HCEC 1CT (cell line): ENCODE data around the gene NOD2.

Source experiments
- DNase-seq: peaks from one replicate; pipeline ENCODE4 v3.0.0-alpha.2; 2017

Gene NOD2

DNA sequence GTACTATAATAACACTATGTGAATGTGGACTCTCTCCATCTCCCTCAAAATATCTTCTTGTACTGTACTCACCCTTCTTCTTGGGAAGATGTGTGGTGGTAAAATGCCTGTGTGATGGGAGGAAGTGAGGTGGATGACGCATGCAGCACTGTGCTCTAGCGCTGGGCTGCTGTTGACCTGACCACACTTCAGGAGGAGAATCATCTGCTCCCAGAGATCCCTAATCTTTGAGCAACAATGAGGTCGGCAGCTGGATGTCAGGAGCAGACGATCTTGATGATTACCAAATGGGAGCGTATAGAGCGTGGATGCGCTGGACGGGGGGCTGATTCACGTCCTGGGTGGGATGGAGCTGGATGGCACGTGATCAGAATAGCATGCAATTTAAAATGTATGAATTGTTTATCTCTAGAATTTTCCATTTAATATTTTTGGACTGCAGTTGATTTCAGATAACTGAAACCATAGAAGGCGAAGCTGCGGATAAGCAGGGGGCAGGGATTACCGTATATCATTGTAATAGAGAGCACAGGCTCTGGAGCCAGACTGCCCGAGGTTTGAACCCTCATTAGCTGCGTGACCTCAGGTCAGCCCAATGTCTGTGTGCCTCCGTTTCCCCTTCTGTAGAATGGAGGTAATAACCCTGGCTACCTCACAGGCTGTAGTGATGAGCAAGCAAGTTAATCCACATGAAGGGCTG is 24.8 kb downstream of the NOD2 start:
- DNase-seq: peak; percentile 22

DNA sequence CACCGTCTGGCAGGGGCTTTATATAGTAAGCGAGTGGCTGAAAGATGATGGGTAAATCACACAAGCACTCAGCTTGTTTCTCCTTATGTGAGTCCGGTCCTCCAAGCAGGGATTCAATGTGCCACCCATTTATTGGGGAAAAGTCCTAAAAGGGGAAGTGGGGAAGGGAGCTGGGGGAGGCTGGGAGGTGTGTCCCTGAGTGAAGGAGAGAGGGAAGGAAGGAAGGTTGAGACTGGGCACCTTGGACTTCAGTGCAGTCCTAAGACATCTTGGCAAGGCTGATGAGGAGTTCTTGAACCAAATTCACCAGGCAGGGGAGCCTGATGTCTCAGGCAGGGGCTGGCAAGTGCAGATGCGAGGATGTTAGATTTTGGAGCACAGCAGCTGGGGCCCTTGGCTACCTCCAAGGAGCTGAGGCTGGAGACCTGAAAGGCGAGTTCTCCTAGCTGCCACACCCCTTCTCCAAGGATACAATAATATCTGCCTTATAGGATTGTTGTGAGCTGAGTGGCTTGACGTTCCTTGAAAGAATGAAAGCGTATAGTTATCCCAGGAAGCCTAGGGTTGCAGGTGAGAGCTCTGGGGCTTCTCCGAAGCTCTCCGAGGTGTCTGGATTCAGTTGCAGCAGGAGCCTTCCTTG is 25.5 kb downstream of the NOD2 start:
- no peak for DNase-seq

DNA sequence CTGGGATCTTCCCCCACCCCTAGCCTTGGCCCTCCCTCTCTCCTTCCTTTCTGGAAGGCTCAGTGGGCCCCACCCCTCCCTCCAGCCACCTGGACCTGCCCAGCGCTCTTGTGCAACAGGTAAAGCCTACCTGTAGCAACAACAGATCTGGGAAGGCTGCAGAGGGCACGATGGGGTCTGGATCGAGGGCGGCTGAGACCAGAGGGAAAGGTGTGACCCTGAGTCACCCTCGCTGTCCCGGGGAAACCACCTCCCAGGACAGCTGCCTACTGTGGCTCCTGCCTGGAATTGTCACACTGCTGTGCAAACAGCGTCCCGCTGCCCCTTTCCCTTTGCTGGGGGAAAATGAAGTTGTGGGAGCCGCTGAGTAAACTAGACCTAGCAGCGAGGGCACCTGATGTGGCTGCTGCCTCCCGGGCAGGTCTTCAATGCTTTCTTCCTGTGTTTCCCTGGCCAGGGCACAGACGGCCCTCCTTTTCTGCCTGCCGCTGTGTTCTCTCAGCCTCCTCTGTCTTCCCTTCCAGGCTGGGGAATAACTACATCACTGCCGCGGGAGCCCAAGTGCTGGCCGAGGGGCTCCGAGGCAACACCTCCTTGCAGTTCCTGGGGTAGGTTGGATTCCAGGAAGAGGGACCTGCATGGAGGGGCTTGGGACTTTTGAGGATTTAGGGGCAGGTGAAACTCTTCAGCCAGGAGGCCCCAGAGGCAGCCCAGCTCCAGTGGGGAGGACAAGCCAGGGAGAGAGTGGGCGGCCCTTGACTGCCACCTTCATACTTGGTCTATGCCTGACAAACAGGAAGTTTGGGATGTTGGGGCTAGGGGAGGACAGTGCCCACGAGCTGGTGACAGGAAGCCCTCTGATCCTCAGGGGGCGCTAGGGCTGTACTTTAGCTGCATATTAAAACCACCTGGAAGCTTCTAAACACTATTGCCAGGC is 26.3 kb downstream of the NOD2 start:
- no peak for DNase-seq

DNA sequence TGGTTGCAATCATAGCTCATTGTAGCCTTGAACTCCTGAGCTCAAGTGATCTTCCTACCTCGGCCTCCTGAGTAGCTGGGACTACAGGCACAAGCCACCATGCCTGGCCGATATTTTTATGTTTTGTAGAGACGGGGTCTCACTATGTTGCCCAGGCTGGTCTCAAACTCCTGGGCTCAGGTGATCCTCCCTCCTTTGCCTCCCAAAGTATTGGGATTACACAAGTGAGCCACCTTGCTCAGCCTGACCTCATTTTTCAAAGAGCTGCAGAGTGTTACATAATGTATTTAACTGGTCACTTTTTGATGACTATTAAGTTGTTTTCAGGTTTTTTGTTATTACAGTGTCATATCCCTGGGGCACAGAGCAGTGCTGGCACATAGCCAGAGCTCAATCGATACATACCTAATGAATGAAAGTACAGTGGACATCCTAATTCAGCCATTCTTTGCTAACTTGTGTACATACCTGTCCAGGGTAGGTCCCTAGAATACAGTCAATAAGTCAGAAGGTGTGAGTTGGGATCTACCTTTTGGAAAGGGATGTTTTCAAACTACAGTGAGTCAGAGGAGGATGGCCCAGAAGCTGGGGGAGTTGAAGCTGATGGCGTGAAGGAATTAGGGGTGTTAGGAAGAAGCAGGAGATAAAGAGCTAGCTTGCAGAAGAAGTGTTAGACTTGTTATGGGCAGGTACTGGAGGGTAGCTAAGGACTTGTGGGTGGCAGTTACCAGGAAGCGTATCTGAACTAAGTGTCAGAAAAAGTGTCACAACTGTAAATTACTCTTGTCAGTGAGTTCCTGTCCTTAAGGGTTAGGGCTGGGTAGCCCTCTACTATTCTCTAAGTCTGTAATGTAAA is 28.4 kb downstream of the NOD2 start:
- DNase-seq: no peak

DNA sequence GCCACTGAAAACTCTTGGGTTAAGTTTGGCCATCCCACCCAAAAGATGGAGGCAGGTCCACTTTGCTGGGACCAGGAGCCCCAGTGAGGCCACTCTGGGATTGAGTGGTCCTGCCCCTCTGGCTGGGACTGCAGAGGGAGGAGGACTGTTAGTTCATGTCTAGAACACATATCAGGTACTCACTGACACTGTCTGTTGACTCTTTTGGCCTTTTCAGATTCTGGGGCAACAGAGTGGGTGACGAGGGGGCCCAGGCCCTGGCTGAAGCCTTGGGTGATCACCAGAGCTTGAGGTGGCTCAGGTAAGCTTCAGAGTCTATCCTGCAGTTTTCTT is 29.0 kb downstream of the NOD2 start:
- DNase-seq: no peak

DNA sequence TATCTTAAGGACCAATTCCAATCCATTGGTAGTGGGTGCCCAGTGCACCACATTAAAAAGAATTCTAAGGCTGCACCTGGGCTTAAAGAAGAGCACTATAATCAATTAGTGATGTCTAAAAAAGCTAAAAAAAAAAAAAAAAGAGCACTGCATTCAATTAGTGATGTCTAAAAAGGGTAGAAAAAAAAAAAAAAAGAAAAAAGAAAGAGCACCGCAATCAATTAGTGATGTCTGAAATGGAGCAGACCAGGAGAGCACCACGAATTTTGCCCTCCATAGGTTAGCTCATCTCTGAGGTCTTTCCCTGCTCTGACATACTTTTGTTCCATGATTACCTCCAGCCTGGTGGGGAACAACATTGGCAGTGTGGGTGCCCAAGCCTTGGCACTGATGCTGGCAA is 29.6 kb downstream of the NOD2 start:
- no peak for DNase-seq

DNA sequence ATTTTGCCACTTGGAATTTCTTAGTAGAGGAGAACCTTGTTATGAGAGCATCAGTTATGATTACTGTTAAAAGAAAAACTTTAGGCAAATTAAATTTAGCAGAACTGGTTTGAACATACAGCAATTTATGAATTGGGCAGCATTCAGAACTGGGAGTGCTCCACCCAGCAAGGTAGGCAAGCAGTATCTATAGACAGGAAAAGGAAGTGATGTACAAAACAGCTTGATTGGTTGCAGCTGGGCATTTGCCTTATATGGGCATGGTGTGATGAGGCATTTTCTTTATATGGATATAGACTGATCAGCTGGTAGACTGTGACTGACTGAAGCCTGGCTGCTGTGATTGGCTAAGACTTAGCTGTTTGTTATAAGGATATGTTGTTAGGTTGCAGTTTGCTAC is 30.9 kb downstream of the NOD2 start:
- no peak for DNase-seq

DNA sequence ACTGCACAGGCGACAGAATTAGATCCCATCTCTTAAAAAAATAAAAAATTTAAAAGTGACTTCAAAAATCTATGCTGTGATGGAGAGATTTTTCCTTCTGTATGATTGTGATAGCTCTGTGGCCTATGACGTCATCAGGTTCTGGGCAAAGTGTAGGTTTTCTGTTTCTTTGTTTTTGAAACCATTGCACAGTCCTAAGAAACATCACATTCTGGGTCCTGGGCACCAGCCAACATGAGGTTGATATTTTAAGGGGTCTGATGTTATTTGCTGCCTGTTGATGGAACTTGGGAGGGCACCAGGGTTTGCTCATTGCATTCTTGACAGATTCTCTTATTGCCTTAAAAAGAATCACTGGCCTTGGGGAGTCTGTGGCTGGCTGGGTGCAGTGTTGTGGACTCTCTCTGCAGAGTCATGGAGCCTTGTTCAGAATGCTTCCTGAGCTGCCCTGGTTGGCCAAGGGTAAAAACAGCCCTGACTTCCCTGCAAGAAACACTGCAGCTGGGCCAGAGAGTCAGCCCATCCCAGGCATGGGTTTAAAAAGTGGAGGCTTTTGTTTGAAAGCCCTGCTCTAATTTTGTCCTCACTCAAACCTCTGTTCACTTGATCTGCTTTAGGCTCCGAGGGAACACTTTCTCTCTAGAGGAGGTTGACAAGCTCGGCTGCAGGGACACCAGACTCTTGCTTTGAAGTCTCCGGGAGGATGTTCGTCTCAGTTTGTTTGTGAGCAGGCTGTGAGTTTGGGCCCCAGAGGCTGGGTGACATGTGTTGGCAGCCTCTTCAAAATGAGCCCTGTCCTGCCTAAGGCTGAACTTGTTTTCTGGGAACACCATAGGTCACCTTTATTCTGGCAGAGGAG is 38.0 kb downstream of the NOD2 start:
- DNase-seq: no peak

DNA sequence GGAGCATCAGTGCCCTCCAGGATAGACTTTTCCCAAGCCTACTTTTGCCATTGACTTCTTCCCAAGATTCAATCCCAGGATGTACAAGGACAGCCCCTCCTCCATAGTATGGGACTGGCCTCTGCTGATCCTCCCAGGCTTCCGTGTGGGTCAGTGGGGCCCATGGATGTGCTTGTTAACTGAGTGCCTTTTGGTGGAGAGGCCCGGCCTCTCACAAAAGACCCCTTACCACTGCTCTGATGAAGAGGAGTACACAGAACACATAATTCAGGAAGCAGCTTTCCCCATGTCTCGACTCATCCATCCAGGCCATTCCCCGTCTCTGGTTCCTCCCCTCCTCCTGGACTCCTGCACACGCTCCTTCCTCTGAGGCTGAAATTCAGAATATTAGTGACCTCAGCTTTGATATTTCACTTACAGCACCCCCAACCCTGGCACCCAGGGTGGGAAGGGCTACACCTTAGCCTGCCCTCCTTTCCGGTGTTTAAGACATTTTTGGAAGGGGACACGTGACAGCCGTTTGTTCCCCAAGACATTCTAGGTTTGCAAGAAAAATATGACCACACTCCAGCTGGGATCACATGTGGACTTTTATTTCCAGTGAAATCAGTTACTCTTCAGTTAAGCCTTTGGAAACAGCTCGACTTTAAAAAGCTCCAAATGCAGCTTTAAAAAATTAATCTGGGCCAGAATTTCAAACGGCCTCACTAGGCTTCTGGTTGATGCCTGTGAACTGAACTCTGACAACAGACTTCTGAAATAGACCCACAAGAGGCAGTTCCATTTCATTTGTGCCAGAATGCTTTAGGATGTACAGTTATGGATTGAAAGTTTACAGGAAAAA is 38.8 kb downstream of the NOD2 start:
- DNase-seq: no peak

DNA sequence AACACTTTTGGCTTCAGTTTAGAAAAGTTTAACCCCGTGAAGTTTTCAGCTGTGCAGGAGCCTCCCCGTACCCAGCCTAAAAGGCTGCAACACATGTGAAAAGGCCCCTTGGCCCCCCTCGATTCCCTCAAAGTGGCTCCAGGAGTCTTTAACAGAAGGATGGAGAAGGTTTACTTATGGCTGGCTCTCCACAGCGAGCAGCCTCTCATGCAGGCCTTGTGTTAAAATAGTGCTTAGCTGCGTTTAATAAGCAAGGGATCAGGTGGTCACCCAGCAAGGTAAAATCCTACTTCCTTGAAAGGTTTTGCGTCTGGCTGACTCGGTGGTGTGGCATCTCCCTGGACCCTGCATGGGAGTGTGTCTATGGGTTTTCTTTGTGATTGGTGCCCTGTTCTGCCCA is 40.1 kb downstream of the NOD2 start:
- no peak for DNase-seq

DNA sequence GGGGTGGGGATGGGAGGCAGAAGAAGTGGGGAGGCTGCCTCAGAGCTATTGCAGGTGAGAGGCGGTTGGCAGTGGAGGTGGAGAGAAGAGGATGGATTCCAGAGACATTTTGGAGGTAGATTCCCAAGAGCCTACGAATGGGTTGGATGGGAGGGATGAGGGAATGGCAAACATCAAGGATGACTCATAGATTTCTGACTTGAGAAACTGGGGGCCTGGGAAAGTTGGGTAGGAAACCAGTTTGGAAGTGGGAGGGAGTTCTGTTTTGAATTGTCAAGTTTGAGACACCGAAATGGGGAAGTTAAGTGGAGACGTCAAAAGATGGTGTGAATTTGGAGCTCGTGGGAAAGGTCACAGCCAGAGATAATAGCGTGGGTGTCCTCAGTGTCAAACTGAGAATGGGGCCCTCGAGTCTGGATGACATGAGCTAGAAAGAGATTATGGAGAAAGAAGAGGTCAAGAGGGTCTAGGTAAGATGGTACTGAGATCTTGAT is 42.3 kb downstream of the NOD2 start:
- DNase-seq: no peak

DNA sequence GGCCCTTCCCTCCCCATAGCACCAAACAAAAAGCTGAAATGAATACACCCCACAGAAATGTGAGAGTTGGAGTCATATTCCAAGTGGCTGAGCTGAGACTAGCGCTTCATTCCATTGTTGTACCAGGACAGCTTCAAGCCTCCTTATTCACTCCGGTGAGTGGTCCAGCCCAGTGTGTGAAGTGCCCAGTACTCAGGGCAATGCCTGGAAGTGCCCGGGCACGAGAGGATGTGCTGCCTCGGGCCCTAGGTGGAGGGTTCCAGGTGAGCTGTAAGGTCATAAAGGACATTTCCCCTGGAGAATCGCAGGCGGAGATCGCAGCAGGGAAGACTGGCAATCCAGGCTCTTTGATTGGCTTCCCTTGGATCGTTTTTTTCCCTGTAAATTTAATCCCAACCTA is 43.0 kb downstream of the NOD2 start:
- DNase-seq: no peak

DNA sequence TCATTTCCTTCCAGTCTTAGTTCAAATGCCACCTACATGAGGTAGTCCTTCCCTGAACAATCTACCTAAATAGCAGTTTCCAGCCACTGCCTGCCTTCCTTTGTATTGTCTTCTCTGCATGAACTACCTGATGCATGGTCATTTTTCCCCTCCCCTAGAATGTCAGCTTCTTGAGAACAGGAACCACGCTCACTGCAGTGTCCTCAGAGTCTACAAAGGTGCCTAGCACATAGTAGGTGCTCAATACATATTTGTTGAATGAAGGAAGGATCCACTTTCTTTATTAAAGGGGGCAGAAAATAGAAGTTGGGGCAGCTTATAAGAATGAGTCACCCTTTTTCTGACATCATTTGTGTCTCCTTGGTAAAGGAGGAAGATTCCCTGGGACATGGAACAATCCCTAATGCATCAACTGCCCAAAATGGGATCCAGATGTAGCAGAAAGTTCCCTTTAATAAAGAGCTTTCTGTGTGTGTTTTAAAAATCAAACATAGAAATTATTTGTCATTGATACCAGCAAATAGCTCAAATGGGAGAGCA is 44.1 kb downstream of the NOD2 start:
- DNase-seq: no peak

DNA sequence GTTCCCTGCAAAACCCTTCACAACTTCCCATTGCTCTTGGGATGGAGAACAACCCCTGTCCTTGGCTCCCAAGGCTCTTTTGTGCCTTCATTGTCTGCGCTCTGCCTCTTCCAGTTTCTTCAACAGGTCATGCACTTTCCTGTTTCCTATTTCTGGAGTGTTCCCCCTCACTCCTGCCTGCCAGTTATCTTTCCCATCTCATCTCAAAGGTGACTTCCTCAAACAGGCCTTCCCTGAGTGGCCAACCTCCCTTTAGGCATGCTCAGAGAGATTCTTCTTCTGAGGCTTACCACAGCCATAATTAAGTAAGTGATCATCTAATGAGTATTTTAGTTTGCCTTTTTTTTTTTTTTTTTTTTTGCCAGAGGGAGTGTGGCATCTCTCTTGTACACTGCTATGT is 45.6 kb downstream of the NOD2 start:
- no peak for DNase-seq

DNA sequence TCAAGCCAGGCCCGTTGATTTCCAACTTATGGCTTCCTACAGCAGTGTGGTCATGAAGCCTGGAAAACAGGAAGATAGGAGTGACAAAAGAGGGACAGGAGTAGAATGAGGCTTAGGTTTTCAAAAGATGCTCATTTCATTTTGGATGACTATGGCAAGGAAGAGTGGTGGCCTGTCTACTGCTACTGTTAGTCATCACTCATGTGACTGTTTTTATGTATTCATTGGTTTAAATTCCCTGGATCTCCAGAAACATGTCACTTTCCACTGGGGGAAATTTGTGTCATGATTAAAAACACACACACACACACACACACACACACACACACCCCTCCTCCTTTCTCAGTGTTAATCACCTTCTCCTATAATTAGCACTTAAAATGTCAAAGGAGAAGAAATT is 47.3 kb downstream of the NOD2 start:
- no peak for DNase-seq

DNA sequence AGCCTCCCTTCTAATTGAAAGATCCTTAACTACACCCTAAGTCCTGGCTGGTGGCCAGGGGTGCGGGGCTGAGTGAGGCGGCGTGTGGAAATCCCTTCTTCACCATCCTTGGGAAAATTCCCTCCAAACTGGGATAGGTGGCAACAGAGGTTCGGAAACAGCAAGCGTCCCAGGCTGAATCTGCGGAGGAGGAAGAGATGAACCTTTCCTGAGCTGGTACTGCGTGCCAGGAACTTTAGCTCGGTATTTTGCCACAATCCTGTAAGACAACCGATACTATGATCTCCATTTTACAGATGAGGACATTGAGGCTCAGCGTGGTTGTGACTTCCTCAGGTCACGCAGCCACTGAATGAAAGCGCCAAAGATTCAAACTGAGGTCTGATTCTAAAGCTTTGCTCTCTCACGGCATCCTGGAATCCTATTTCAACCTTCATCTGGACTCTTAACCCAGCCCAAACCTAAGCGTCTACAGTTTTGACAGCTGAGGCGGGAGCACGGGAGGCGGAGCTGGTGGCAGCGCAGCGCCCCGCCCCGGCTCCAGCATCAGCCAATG is 47.9 kb downstream of the NOD2 start:
- no peak for DNase-seq

DNA sequence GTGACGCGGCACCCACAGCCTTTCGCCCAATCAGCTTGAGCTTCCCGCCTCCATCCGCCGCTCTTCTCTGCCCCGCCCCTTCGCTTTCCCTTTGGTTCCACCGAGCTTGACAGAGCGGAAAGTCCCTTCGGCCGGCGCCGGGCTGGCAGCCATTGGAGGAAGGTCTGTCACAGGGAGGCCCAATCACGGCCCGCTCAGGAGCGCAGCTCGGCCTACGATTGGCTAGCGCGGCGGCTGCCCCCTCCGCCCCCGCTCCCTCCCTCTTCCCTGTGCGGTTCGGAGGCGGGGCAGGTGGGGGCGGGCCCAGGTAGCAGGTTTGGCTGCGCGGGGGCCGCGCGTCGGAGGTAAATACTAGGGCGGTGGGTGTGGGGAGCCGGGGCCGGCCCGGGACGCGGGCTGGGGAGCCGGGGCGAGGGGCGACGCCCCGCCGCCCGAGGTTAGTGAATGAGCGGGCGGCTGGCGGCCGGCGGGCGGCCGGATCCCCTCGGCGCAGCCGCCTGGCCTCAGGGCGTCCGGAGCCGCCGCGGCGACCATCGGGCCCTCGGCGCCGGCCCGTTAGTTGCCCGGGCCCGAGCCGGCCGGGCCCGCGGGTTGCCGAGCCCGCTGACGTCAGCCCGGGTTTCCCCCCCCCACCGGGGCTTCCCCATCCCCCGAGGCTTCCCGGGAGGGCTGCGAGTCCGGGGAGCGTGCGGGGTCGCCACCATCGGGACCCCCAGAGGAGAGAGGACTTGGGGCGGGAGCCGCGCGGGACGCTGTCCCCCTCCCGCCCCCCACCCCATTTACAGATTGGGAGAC is 48.6 kb downstream of the NOD2 start, which contains the start of gene CYLD:
CYLD (plus strand) TSS at position 306 of the 795 bp plus-strand sequence. CDS start 7,613 bp downstream, outside the sequence.
- DNase-seq: peak; percentile 99

DNA sequence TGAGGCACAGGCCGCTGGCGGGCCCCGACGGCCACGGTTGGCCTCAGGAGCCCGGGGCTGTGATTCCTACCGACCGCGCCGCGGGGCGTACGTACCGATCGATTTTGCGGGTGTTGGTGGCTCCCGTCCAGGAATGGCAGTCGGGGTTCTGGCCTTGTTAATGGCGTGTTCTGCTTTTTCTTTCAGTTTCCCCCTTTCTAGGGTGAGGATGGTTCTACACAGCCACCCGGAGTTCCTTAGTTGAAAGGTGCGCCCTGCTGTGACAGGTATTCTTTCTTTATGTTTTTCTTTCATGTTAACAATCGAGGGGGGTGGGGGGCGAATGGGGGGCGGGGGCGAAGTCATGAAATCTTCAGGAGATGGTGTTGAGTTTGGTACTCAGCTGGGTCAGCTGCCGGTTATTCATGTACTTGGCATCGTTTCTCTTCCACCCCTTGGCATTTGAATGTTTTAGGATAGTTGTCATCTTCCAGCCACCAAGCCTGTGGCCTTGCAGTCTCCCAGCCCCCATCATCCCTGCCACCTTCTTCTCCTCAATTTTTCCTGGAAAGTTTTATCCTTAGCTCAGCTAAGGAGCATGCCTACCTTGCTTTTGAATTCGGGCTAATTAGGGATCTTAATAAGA is 49.3 kb downstream of the NOD2 start:
- DNase-seq: peak; percentile 50
